Brain pericyte (primary cell): ENCODE measurements around the gene GAGE12C.
"Not testable (repeated sequence)": the region's sequence is repeated elsewhere in the genome, so short reads cannot be mapped to it uniquely, and the experiment has no call there.

Experiments used
- DNase-seq: peaks from one replicate; pipeline ENCODE4 v3.0.0-alpha.2; 2012; ENCODE audit warnings: low read depth, low spot score

The GAGE12C gene

GRCh38 chrX:49531877-49532276 lies at the start of gene GAGE12C:
GAGE12C (plus strand) TSS chrX:49532177; CDS start chrX:49533332, 1,155 bp downstream.
- not testable (repeated sequence) for DNase-seq

- DNase-seq, result not testable (repeated sequence)
These were observed 9.5 kb downstream of the GAGE12C start, which contains the start of gene GAGE12D for GRCh38 chrX:49541433-49541832. GAGE12D (plus strand) TSS chrX:49541733; CDS start chrX:49542888, 1,155 bp downstream.

GRCh38 chrX:49550989-49551388 lies 19.0 kb downstream of the GAGE12C start, which contains the start of gene GAGE12E:
GAGE12E (plus strand) TSS chrX:49551289; CDS start chrX:49552444, 1,155 bp downstream.
- DNase-seq, result not testable (repeated sequence)

GRCh38 chrX:49560542-49560941 lies 28.6 kb downstream of the GAGE12C start, which contains the start of gene GAGE12F:
GAGE12F (plus strand) TSS chrX:49560842; CDS start chrX:49561997, 1,155 bp downstream.
- DNase-seq, result not testable (repeated sequence)

- DNase-seq, result not testable (repeated sequence)
These were observed 36.8 kb downstream of the GAGE12C start for GRCh38 chrX:49568728-49569127.

- DNase-seq, result not testable (repeated sequence)
These were observed 37.2 kb downstream of the GAGE12C start for GRCh38 chrX:49569152-49569551.

- not testable (repeated sequence) for DNase-seq
These were observed 38.1 kb downstream of the GAGE12C start, which contains the start of gene GAGE12G for GRCh38 chrX:49570100-49570499. GAGE12G (plus strand) TSS chrX:49570400; CDS start chrX:49571555, 1,155 bp downstream.

- not testable (repeated sequence) for DNase-seq
These were observed 47.7 kb downstream of the GAGE12C start, which contains the start of gene GAGE12H for GRCh38 chrX:49579649-49580048. GAGE12H (plus strand) TSS chrX:49579949; CDS start chrX:49581104, 1,155 bp downstream.
